T-cell (primary cell): ENCODE results near the gene TSC22D3. TPM values are rescaled to one million over a fixed set of nuclear protein-coding genes. Genes with fewer than 3 reads are reported as not detected.
A peak's percentile ranks its signal among the peaks of the same experiment; 100 is the strongest.
"Not testable (repeated sequence)": the region's sequence is repeated elsewhere in the genome, so short reads cannot be mapped to it uniquely, and the experiment has no call there.

Experiments used
- ATAC-seq, 4 experiments: fragments of 200-7000 bp in 3 of 4; fragments of 150-1000 bp in 1 of 4; cut with Tn5 transposase; replicated peaks in 1 of 4; 1 replicate in 3 of 4; 2 replicates in 1 of 4; pipeline ENCODE4 v1.10.0; 2021; ENCODE audit warnings: moderate library complexity in 3 of 4, mild to moderate bottlenecking in 2 of 4, moderate number of reproducible peaks in 1 of 4
- CTCF ChIA-PET, 2 donors: fragments of 300-600 bp; sonication (Branson Sonifier 250); formaldehyde crosslinking; loops; one replicate each; lab custom pipeline; 2022; ENCODE audit warnings: antibody characterized with exemption in 2 of 2; lab: Charles Lee
- POLR2A ChIA-PET, 2 donors: fragments of 300-600 bp; sonication (Branson Sonifier 250); formaldehyde crosslinking; loops; one replicate each; lab custom pipeline; 2022; ENCODE audit warnings: antibody characterized with exemption in 2 of 2; lab: Charles Lee
- DNase-seq, 35 experiments: peaks; one replicate each; pipeline versions ENCODE4 v3.0.0 to v3.0.0-alpha.2; 2013 to 2023
- H3K27ac ChIP-seq: one replicate; pipeline ENCODE4 v1.5.1; 2013; ENCODE audit warnings: low read length
- H3K27me3 ChIP-seq, 2 experiments: replicated peaks in 1 of 2; 1 replicate in 1 of 2; 2 replicates in 1 of 2; pipeline versions ENCODE4 v1.6.1 to v1.7.0; 2013; ENCODE audit warnings: low read length in 1 of 2, mixed read lengths in 1 of 2; ENCODE audit not compliant: control insufficient read depth in 2 of 2, insufficient read depth in 2 of 2; ENCODE audit errors: extremely low read depth in 1 of 2
- H3K36me3 ChIP-seq, 2 donors: 1 replicate in 1 of 2; 2 replicates in 1 of 2; pipeline versions ENCODE4 v1.6.1 to v1.7.0; 2013; ENCODE audit warnings: low read length in 1 of 2; ENCODE audit not compliant: control insufficient read depth in 2 of 2, insufficient read depth in 1 of 2; ENCODE audit errors: extremely low read depth in 1 of 2
- H3K4me1 ChIP-seq, 2 experiments: 1 replicate in 1 of 2; 2 replicates in 1 of 2; pipeline versions ENCODE4 v1.6.1 to v1.7.0; 2013; ENCODE audit warnings: low read length in 2 of 2, mixed read lengths in 1 of 2; ENCODE audit not compliant: insufficient read depth in 2 of 2, control insufficient read depth in 1 of 2; ENCODE audit errors: extremely low read depth in 1 of 2
- H3K4me3 ChIP-seq, 2 donors: 1 replicate in 1 of 2; 2 replicates in 1 of 2; pipeline versions ENCODE4 v1.5.1 to v1.7.0; 2013; ENCODE audit warnings: mild to moderate bottlenecking in 2 of 2, low read length in 1 of 2, moderate library complexity in 1 of 2; ENCODE audit not compliant: control insufficient read depth in 1 of 2; ENCODE audit errors: extremely low read depth in 1 of 2
- H3K9me3 ChIP-seq: 2 replicates; pipeline ENCODE4 v1.7.0; 2013
- H3K27ac Mint-ChIP-seq, 2 donors: one replicate each; pipeline ENCODE4 v1.8.0; 2020 to 2021; ENCODE audit warnings: mild to moderate bottlenecking in 2 of 2, mixed read lengths in 2 of 2
- H3K27me3 Mint-ChIP-seq, 2 donors: one replicate each; pipeline ENCODE4 v1.8.0; 2021 to 2022; ENCODE audit warnings: mixed read lengths in 2 of 2
- H3K36me3 Mint-ChIP-seq: one replicate; pipeline ENCODE4 v1.8.0; 2021; ENCODE audit warnings: mixed read lengths
- H3K4me1 Mint-ChIP-seq, 3 donors: one replicate each; pipeline ENCODE4 v1.8.0; 2020 to 2022; ENCODE audit warnings: mixed read lengths in 3 of 3, mild to moderate bottlenecking in 1 of 3
- H3K4me3 Mint-ChIP-seq, 3 donors: one replicate each; pipeline ENCODE4 v1.8.0; 2020 to 2022; ENCODE audit warnings: mild to moderate bottlenecking in 3 of 3, mixed read lengths in 3 of 3, moderate library complexity in 3 of 3
- H3K9me3 Mint-ChIP-seq, 3 donors: one replicate each; pipeline ENCODE4 v1.8.0; 2020 to 2022; ENCODE audit warnings: mixed read lengths in 3 of 3
- WGBS: methylation state at CpG from one replicate; pipeline ENCODE4 v1.1.5; 2013; ENCODE audit warnings: missing lambda C conversion rate; ENCODE audit not compliant: insufficient coverage; 5-methylcytosine and 5-hydroxymethylcytosine counted together
- total RNA-seq, 35 experiments: library from RNA in 6 of 35; stranded (reverse) in 6 of 35; fragments of 120-200 nt in 1 of 35; gene quantifications; one replicate each; pipeline versions ENCODE4 v1.2.1 to v1.2.4 and lab custom pipeline; 2013 to 2026

The TSC22D3 gene
- total RNA-seq, 5 donors from 2014 or later (not counting 1 experiment from before 2014, with no cell fraction given), result 202 to 2,593 (median 248) TPM

GRCh38 chrX:107672955-107673378, 102.6 kb downstream of the TSC22D3 start:
- ATAC-seq (peak; percentile 51 to 57 (median 56)), DNase-seq (peak; percentile 64 to 91 (median 81))
- Mint-ChIP-seq H3K4me3 (peak overlapping the region; percentile 61 to 76 (median 72)), H3K27me3 (peaks cover 0 to 5% of the 10 kb centered on the region in 2 donors), H3K4me1 (peaks cover 48 to 65% (median 64%) of the 10 kb centered on the region in 3 donors), H3K27ac (peak overlapping the region; percentile 93 to 99), H3K9me3 (no peaks in the 10 kb centered on the region), H3K36me3 (no peaks in the 10 kb centered on the region)
- POLR2A ChIA-PET, result interaction anchor here (0.6 to 10.9 kb wide), 11 partner anchors 21 to 468 kb away, joined by 3 to 572 read pairs (median 4); partner anchors contain the start of genes PRPS1 (in 1 of the 2) and TSC22D3 (in 1 of the 2)
- Histone ChIP-seq H3K27ac (peak overlapping the region; percentile 99), H3K4me1 (peaks cover 22 to 62% of the 10 kb centered on the region in 2 experiments), H3K4me3 (peak overlapping the region in 1 of 2 donors; percentile 32), H3K27me3 (no peaks in the 10 kb centered on the region), H3K9me3 (no peaks in the 10 kb centered on the region), H3K36me3 (no peaks in the 10 kb centered on the region)
- CTCF ChIA-PET, result interaction anchor here (0.6 to 3.6 kb wide), 31 partner anchors 8 to 1060 kb away, joined by 3 to 99 read pairs (median 4); partner anchors contain the start of genes NCBP2L (in 1 of the 2), PRPS1 (in 1 of the 2) and TSC22D3 (in 1 of the 2)
- no CpG with 5 or more reads among the region's 9 CpGs for WGBS

- not testable (repeated sequence) for H3K9me3 ChIP-seq, H3K36me3 Mint-ChIP-seq, H3K4me3 ChIP-seq, H3K4me3 Mint-ChIP-seq, ATAC-seq, H3K27me3 ChIP-seq, H3K36me3 ChIP-seq, DNase-seq, H3K9me3 Mint-ChIP-seq
- peak overlapping the region; percentile 34 to 71 for H3K27ac Mint-ChIP-seq
- peaks cover 49 to 62% (median 58%) of the 10 kb centered on the region in 3 donors for H3K4me1 Mint-ChIP-seq
- Histone ChIP-seq H3K4me1 (peaks cover 20 to 46% of the 10 kb centered on the region in 2 experiments), H3K27ac (peak overlapping the region; percentile 23)
- POLR2A ChIA-PET, result interaction anchor here (0.6 to 10.9 kb wide), 3 partner anchors 41 to 106 kb away, joined by 7 to 572 read pairs (median 269); no protein-coding TSS in a partner anchor
- WGBS, result 100% methylated on average over 4 of the region's 9 CpGs
- peaks cover 0 to 18% of the 10 kb centered on the region in 2 donors for H3K27me3 Mint-ChIP-seq
- CTCF ChIA-PET, result interaction anchor here in 1 of 2 donors (0.6 to 1.7 kb wide), 4 partner anchors 14 to 792 kb away, joined by 3 to 4 read pairs (median 4); no protein-coding TSS in a partner anchor
Observed at GRCh38 chrX:107671256-107671655, 104.3 kb downstream of the TSC22D3 start.

GRCh38 chrX:107669885-107670628, 105.5 kb downstream of the TSC22D3 start:
- no peaks in the 10 kb centered on the region for H3K36me3 ChIP-seq
- H3K9me3 ChIP-seq, result no peaks in the 10 kb centered on the region
- H3K4me1 ChIP-seq, result peaks cover 13 to 34% of the 10 kb centered on the region in 2 experiments
- Mint-ChIP-seq H3K36me3 (no peaks in the 10 kb centered on the region), H3K4me3 (no peak overlapping the region), H3K27me3 (peaks cover 0 to 15% of the 10 kb centered on the region in 2 donors), H3K4me1 (peaks cover 40 to 54% (median 49%) of the 10 kb centered on the region in 3 donors), H3K9me3 (no peaks in the 10 kb centered on the region), H3K27ac (peak overlapping the region; percentile 19 to 80)
- no peak overlapping the region for H3K4me3 ChIP-seq
- H3K27ac ChIP-seq, result no peak overlapping the region
- POLR2A ChIA-PET, result interaction anchor here (0.7 to 10.9 kb wide), 3 partner anchors 9 to 45 kb away, joined by 4 to 269 read pairs (median 5); no protein-coding TSS in a partner anchor
- no peaks in the 10 kb centered on the region for H3K27me3 ChIP-seq
- CTCF ChIA-PET, result interaction anchor here (0.6 to 1.5 kb wide), 4 partner anchors 47 to 50 kb away, joined by 3 to 7 read pairs (median 4); no protein-coding TSS in a partner anchor
- ATAC-seq (no peak), DNase-seq (no peak)
- 100% methylated on average over 1 of the region's 5 CpGs for WGBS

GRCh38 chrX:107669261-107669660, 106.3 kb downstream of the TSC22D3 start:
- Histone ChIP-seq H3K27ac (no peak overlapping the region), H3K27me3 (no peaks in the 10 kb centered on the region), H3K9me3 (no peaks in the 10 kb centered on the region), H3K4me1 (peaks cover 8 to 26% of the 10 kb centered on the region in 2 experiments), H3K4me3 (no peak overlapping the region), H3K36me3 (no peaks in the 10 kb centered on the region)
- Mint-ChIP-seq H3K9me3 (no peaks in the 10 kb centered on the region), H3K4me3 (no peak overlapping the region), H3K27me3 (peaks cover 0 to 13% of the 10 kb centered on the region in 2 donors), H3K27ac (peak overlapping the region in 1 of 2 donors; percentile 48), H3K36me3 (no peaks in the 10 kb centered on the region), H3K4me1 (peaks cover 32 to 46% (median 41%) of the 10 kb centered on the region in 3 donors)
- CTCF ChIA-PET, result interaction anchor here (0.7 to 1.5 kb wide), 5 partner anchors 12 to 48 kb away, joined by 3 to 7 read pairs (median 5); no protein-coding TSS in a partner anchor
- WGBS, result no CpG with 5 or more reads among the region's 4 CpGs
- POLR2A ChIA-PET, result interaction anchor here in 1 of 2 donors (0.8 to 10.9 kb wide), 3 partner anchors 11 to 45 kb away, joined by 3 to 269 read pairs (median 4); no protein-coding TSS in a partner anchor
- no peak for ATAC-seq
- DNase-seq, result no peak

- not testable (repeated sequence) for DNase-seq, H3K9me3 ChIP-seq, H3K4me3 Mint-ChIP-seq, H3K27me3 ChIP-seq, ATAC-seq, H3K36me3 Mint-ChIP-seq, H3K9me3 Mint-ChIP-seq, H3K27ac ChIP-seq, H3K4me3 ChIP-seq, H3K36me3 ChIP-seq
- H3K27ac Mint-ChIP-seq, result peak overlapping the region in 1 of 2 donors; percentile 58
- ChIA-PET POLR2A (interaction anchor here (0.6 to 10.9 kb wide), 3 partner anchors 12 to 49 kb away, joined by 3 to 269 read pairs (median 3); no protein-coding TSS in a partner anchor), CTCF (interaction anchor here (0.6 to 1.5 kb wide), 7 partner anchors 11 to 142 kb away, joined by 3 to 7 read pairs (median 4); no protein-coding TSS in a partner anchor)
- H3K27me3 Mint-ChIP-seq, result peaks cover 0 to 13% of the 10 kb centered on the region in 2 donors
- H3K4me1 ChIP-seq, result peaks cover 7 to 22% of the 10 kb centered on the region in 2 experiments
- H3K4me1 Mint-ChIP-seq, result peaks cover 27 to 43% (median 38%) of the 10 kb centered on the region in 3 donors
- no CpG with 5 or more reads among the region's 5 CpGs for WGBS
Observed at GRCh38 chrX:107668710-107669109, 106.9 kb downstream of the TSC22D3 start.

- WGBS, result no CpG with 5 or more reads among the region's 1 CpG
- H3K36me3 ChIP-seq, result no peaks in the 10 kb centered on the region
- no peaks in the 10 kb centered on the region for H3K36me3 Mint-ChIP-seq
- peak overlapping the region; percentile 2 to 41 for H3K27ac Mint-ChIP-seq
- DNase-seq (no peak), ATAC-seq (no peak)
- H3K27me3 ChIP-seq, result no peaks in the 10 kb centered on the region
- no peaks in the 10 kb centered on the region for H3K9me3 Mint-ChIP-seq
- no peak overlapping the region for H3K27ac ChIP-seq
- POLR2A ChIA-PET, result no interaction called here
- H3K27me3 Mint-ChIP-seq, result peaks cover 0 to 13% of the 10 kb centered on the region in 2 donors
- no peaks in the 10 kb centered on the region for H3K9me3 ChIP-seq
- peaks cover 3 to 9% of the 10 kb centered on the region in 2 experiments for H3K4me1 ChIP-seq
- peaks cover 20 to 34% (median 28%) of the 10 kb centered on the region in 3 donors for H3K4me1 Mint-ChIP-seq
- H3K4me3 ChIP-seq, result no peak overlapping the region
- H3K4me3 Mint-ChIP-seq, result no peak overlapping the region
- CTCF ChIA-PET, result interaction anchor here (1.0 to 1.2 kb wide), 2 partner anchors 10 to 52 kb away, joined by 4 read pairs; no protein-coding TSS in a partner anchor
Observed at GRCh38 chrX:107667426-107667825, 108.2 kb downstream of the TSC22D3 start.
